Ammon's horn (tissue), 1 donor: ENCODE measurements around the gene MAP1A.
"Not testable (repeated sequence)": the region's sequence is repeated elsewhere in the genome, so short reads cannot be mapped to it uniquely, and the experiment has no call there.

Source experiments
- DNase-seq: peaks from one replicate; pipeline ENCODE4 v3.0.0-alpha.2; 2016; ENCODE audit warnings: low spot score

The MAP1A gene

GRCh38 chr15:43529587-43530345, 12.4 kb downstream of the MAP1A start:
- no peak for DNase-seq

DNA sequence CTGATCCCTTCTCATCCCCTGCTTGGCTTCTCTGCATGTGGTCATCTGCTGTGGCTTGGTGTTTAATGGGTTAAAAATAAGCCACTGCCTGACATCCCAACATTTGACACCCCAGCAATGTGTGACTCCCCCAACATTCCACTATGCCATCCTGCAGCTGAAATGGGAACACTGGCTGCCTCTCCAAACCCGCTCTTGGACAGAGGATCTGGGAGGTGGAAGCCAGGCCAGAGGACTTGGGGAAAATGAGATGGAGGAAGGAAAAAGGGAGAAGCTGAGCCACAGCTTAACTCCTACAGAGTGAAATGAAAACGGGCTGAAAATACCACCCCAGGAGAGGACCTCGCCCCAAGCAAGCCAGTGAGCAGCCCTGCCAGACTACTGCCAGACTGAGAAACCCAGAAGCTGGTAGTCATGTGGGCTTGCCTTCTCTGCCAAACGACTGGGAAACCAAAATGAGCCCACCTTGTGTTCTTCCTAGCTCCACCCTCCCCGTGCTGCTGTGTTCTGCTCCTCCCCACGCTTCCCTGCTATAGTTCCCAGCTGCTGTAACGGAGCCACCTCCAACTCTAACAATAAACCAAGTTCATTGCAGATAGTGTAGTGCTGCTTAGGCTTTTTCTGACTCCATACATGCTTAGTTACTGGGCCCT, 13.7 kb downstream of the MAP1A start:
- DNase-seq, result peak; percentile 56

- DNase-seq, result not testable (repeated sequence)
Measured at GRCh38 chr15:43532826-43533225, 15.4 kb downstream of the MAP1A start.

- no peak for DNase-seq
Measured at GRCh38 chr15:43534897-43535296, 17.5 kb downstream of the MAP1A start.

- DNase-seq, result no peak
Measured at GRCh38 chr15:43538091-43538490, 20.7 kb downstream of the MAP1A start.

GRCh38 chr15:43541785-43542184, 24.4 kb downstream of the MAP1A start:
- DNase-seq, result no peak

DNA sequence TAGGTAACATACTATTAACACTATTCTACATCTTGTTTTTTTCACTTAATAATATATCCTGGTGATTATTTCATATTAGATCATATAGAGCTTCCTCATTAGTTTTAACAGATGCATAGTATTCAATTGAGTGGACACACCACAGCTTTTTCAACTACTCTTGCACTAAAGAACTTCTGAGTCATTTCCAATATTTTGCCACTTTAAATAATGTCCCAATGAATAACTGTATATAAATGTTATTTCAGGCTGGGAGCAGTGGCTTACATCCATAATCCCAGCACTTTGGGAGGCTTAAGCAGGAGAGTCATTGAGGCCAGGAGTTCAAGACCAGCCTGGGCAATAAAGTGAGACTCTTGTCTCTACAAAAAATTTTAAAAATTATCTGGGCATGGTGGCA, 26.9 kb downstream of the MAP1A start:
- DNase-seq, result no peak

DNA sequence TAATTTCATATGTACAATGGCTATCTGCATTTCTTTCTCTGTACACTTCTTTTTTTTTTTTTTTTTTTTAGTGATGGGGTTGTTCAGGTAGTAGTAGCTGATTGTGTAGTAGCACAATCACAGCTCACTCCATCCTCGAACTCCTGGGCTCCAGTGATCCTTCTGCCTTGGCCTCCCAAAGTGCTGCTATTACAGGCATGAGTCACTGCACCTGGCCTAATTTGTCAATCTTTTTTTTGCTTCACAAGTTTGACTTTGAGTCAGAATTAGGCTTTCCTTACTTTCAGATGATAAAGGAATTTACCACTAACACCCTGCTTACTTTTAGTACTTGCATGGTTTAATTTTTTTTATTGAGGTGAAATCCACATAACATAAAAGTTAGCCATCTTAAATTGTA, 28.0 kb downstream of the MAP1A start:
- no peak for DNase-seq

DNA sequence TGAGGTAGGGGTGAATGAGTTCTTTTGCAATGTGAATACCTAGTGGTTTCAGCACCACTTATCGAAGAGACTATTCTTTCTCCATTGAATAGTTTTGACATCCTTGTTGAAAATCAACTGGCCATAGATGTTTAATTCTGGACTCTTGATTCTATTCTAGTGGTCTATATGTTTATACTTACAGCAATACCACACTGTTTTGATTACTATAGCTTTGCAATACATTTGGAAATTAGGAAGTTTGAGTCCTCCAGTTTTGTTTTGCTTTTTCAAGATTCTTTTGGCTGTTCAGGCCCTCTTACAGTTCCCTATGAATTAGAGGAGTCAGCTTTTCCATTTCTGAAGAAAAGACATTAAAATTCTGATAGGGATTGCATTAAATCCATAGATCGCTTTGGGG, 30.1 kb downstream of the MAP1A start:
- no peak for DNase-seq

DNA sequence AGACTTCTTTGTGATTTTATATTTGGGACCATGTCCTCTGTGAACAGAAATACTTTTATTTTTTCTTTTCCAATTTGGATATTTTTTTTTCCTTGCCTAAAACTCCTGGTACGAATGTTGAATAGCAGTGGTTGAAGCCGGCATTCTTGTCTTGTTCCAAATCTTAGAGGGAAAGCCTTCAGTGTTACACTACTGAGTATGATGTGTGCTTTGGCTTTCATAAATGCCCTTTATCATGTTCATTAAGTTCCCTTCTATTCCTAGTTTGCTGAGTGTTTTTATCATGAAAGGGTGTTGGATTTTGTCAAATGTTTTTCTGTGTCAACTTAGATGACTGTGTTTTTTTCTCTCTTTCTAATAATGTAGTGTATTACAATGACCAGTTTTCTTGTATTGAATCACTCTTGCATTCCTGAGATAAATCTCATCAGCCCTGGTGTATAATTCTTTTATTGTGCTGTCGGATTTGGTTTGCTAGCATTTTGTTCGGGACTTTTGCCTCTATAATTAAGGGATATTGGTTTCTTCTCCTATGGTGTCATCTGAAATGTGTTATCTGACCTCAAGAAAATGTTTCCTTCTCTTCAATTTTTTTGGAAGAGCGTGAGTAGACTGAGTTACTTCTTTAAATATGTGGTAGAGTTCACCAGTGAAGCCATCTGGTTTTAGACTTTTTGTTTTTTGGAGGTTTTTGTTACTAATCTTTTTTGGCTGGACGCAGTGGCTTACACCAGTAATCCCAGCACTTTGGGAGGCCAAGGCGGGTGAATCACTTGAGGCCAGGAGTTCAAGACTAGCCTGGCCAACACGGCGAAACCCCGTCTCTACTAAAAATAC, 33.3 kb downstream of the MAP1A start:
- DNase-seq, result no peak

- no peak for DNase-seq
Measured at GRCh38 chr15:43552256-43552655, 34.8 kb downstream of the MAP1A start.

DNA sequence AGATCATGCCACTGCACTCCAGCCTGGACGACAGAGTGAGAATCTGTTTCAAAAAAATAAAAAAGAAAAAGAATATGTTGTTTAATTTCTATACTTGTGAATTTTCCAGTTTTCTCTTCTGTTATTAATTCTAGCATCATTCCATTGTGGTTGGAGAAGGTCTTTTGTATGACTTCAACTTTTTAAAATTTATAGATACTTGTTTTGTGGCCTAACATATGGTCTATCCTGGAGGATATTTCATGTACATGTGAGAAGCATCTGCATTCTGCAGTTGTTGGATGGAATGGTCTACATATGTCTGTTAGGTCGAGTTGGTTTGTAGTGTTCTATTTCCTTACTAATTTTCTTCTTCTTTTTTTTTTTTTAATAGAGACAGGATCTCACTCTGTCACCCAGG, 35.6 kb downstream of the MAP1A start:
- no peak for DNase-seq

- DNase-seq, result not testable (repeated sequence)
Measured at GRCh38 chr15:43562753-43563152, 45.3 kb downstream of the MAP1A start.

GRCh38 chr15:43563793-43564192, 46.4 kb downstream of the MAP1A start:
- DNase-seq, result not testable (repeated sequence)

DNA sequence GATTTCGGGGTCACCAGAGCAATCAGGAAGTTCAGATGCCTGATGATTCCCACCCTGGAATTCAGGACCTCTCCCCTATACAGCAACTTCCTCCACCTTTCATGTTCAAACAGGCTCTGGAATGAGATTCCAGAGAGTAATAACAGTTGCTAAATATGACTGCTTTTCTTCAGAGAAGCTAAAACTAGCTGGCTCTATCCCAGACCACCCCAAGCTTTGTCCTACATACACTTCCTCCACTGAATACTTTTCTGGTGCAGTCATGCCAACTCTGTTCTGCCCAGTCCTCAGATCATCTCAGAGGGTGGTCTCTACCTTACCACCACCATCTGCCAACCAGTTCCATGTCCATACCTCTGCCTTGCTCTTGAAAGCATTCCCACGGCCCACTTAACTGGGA, 49.2 kb downstream of the MAP1A start:
- DNase-seq, result not testable (repeated sequence)

GRCh38 chr15:43574607-43575006, 57.2 kb downstream of the MAP1A start:
- not testable (repeated sequence) for DNase-seq
